Measurements from ENCODE around the gene TMED4. TPM values are rescaled to one million over a fixed set of nuclear protein-coding genes. Genes with fewer than 3 reads are reported as not detected.
A peak's percentile ranks its signal among the peaks of the same experiment; 100 is the strongest.

TMED4 gene
- total and polyA plus RNA-seq, 2 of the 13 experiments (the other 11 are each of a cell fraction or from before 2014, with no cell fraction given): 81.4 to 109 TPM

GRCh38 chr7:44580945-44581878, 819 bp downstream of the TMED4 start (continued):
- 0 out of 2 replicates have a peak, but pooled peaks have one; percentile 10 for TF ChIP-seq ZHX2 (IDR thresholded peaks at IDR 0.05; ENCODE audit: low read depth)
- TF ChIP-seq ZHX2 (CRISPR knock-in tag; IDR thresholded peaks at IDR 0.05; ENCODE audit: borderline replicate concordance): no peak
- TF ChIP-seq, protein P1, sequence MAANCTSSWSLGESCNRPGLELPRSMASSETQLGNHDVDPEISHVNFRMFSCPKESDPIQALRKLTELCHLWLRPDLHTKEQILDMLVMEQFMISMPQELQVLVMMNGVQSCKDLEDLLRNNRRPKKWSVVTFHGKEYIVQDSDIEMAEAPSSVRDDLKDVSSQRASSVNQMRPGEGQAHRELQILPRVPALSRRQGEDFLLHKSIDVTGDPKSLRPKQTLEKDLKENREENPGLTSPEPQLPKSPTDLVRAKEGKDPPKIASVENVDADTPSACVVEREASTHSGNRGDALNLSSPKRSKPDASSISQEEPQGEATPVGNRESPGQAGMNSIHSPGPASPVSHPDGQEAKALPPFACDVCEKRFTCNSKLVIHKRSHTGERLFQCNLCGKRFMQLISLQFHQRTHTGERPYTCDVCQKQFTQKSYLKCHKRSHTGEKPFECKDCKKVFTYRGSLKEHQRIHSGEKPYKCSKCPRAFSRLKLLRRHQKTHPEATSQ (CRISPR knock-in tag; IDR thresholded peaks at IDR 0.05; ENCODE audit: borderline replicate concordance): no peak
- no peak for TF ChIP-seq USF2 (IDR thresholded peaks at IDR 0.05; ENCODE audit: low read depth, low read length)
- no peak for TF ChIP-seq USF2 (CRISPR knock-in tag; IDR thresholded peaks at IDR 0.05; ENCODE audit: borderline replicate concordance)
- no peak for TF ChIP-seq ZBTB7A (CRISPR knock-in tag; IDR thresholded peaks at IDR 0.05)
- TF ChIP-seq, protein P2, sequence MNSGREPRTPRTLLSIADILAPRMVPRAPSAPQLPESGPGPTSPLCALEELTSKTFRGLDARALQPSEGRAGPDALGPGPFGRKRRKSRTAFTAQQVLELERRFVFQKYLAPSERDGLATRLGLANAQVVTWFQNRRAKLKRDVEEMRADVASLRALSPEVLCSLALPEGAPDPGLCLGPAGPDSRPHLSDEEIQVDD (CRISPR knock-in tag; IDR thresholded peaks at IDR 0.05; ENCODE audit: borderline replicate concordance): no peak
- TF ChIP-seq, protein P3, sequence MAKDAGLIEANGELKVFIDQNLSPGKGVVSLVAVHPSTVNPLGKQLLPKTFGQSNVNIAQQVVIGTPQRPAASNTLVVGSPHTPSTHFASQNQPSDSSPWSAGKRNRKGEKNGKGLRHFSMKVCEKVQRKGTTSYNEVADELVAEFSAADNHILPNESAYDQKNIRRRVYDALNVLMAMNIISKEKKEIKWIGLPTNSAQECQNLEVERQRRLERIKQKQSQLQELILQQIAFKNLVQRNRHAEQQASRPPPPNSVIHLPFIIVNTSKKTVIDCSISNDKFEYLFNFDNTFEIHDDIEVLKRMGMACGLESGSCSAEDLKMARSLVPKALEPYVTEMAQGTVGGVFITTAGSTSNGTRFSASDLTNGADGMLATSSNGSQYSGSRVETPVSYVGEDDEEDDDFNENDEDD (CRISPR knock-in tag; IDR thresholded peaks at IDR 0.05; ENCODE audit: borderline replicate concordance): 0 out of 2 replicates have a peak, but pooled peaks have one; percentile 11
- TF ChIP-seq ZSCAN25 (CRISPR knock-in tag; IDR thresholded peaks at IDR 0.05): peak; percentile 9; the same call in 1 of the 2 replicates
- TF ChIP-seq HNF4G (IDR thresholded peaks at IDR 0.05; ENCODE audit: borderline replicate concordance, low read depth, low read length): no peak
- 0 out of 2 replicates have a peak, but pooled peaks have one; percentile 50 for TF ChIP-seq HNF4G (CRISPR knock-in tag; IDR thresholded peaks at IDR 0.05; ENCODE audit: borderline replicate concordance, low read depth)
- no peak; the same call in 1 of the 2 replicates for TF ChIP-seq ZNF160 (CRISPR knock-in tag; IDR thresholded peaks at IDR 0.05)
- TF ChIP-seq, protein P4, sequence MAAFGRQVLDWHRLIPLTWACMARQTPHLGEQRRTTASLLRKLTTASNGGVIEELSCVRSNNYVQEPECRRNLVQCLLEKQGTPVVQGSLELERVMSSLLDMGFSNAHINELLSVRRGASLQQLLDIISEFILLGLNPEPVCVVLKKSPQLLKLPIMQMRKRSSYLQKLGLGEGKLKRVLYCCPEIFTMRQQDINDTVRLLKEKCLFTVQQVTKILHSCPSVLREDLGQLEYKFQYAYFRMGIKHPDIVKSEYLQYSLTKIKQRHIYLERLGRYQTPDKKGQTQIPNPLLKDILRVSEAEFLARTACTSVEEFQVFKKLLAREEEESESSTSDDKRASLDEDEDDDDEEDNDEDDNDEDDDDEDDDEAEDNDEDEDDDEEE (CRISPR knock-in tag; IDR thresholded peaks at IDR 0.05): no peak
- no peak for TF ChIP-seq GFI1 (CRISPR knock-in tag; IDR thresholded peaks at IDR 0.05; ENCODE audit: borderline replicate concordance)
